Hepatocyte (in vitro differentiated cells): ENCODE data around the gene MACROD2. TPM values are rescaled to one million over a fixed set of nuclear protein-coding genes. Genes with fewer than 3 reads are reported as not detected.

ENCODE experiments used
- DNase-seq: peaks from one replicate; pipeline ENCODE4 v3.0.0-alpha.2; 2016; ENCODE audit warnings: low spot score
- H2AFZ ChIP-seq: fragments of 200-600 bp; sonication (generic); 2 replicates; pipeline ENCODE4 v1.6.0; 2016; ENCODE audit warnings: antibody characterized with exemption, mild to moderate bottlenecking
- H3K27ac ChIP-seq: fragments of 200-600 bp; sonication (generic); 2 replicates; pipeline ENCODE4 v1.5.1; 2016; ENCODE audit warnings: mild to moderate bottlenecking
- H3K27me3 ChIP-seq: fragments of 200-600 bp; sonication (generic); 2 replicates; pipeline ENCODE4 v1.6.1; 2016
- H3K36me3 ChIP-seq: fragments of 200-600 bp; sonication (generic); replicated peaks from 2 replicates; pipeline ENCODE4 v1.5.1; 2016; ENCODE audit warnings: low read depth; ENCODE audit not compliant: insufficient read depth
- H3K4me1 ChIP-seq: fragments of 200-600 bp; sonication (generic); 2 replicates; pipeline ENCODE4 v1.5.1; 2016; ENCODE audit warnings: mild to moderate bottlenecking, moderate library complexity; ENCODE audit not compliant: insufficient read depth
- H3K4me2 ChIP-seq: fragments of 200-600 bp; sonication (generic); 2 replicates; pipeline ENCODE4 v1.6.0; 2016
- H3K4me3 ChIP-seq: fragments of 200-600 bp; sonication (generic); 2 replicates; pipeline ENCODE4 v1.5.1; 2016; ENCODE audit warnings: mild to moderate bottlenecking
- H3K79me2 ChIP-seq: fragments of 200-600 bp; sonication (generic); 2 replicates; pipeline ENCODE4 v1.6.0; 2017; ENCODE audit warnings: mild to moderate bottlenecking
- H3K9me2 ChIP-seq: fragments of 200-600 bp; sonication (generic); replicated peaks from 2 replicates; pipeline ENCODE4 v1.6.0; 2017; ENCODE audit warnings: mild to moderate bottlenecking; ENCODE audit not compliant: insufficient read depth
- H3K9me3 ChIP-seq: fragments of 200-600 bp; sonication (generic); 2 replicates; pipeline ENCODE4 v1.5.1; 2016; ENCODE audit warnings: low read depth, mild to moderate bottlenecking
- H4K20me1 ChIP-seq: fragments of 200-600 bp; sonication (generic); 2 replicates; pipeline ENCODE4 v1.6.0; 2016; ENCODE audit warnings: mild to moderate bottlenecking; ENCODE audit not compliant: insufficient read depth, poor library complexity, severe bottlenecking
- CTCF ChIP-seq: fragments of 200-600 bp; sonication (generic); IDR thresholded peaks from 2 replicates; pipeline ENCODE4 v1.5.1; 2016; ENCODE audit warnings: antibody characterized with exemption, mild to moderate bottlenecking; ENCODE audit not compliant: poor library complexity
- EZH2 ChIP-seq: fragments of 200-600 bp; sonication (generic); IDR thresholded peaks from 2 replicates; pipeline ENCODE4 v1.6.1; 2016; ENCODE audit warnings: antibody characterized with exemption, mild to moderate bottlenecking, borderline replicate concordance
- EZH2phosphoT487 ChIP-seq: fragments of 200-600 bp; sonication (generic); IDR thresholded peaks from one replicate; pipeline ENCODE4 v1.6.1; 2018; ENCODE audit warnings: antibody characterized with exemption, mild to moderate bottlenecking, low read depth, moderate library complexity; ENCODE audit not compliant: unreplicated experiment, severe bottlenecking
- WGBS: methylation state at CpG from one replicate; pipeline ENCODE4 v1.1.6; 2016; ENCODE audit warnings: low lambda C conversion rate; ENCODE audit errors: missing lambda C conversion rate; 5-methylcytosine and 5-hydroxymethylcytosine counted together
- polyA plus RNA-seq: library from polyadenylated mRNA; unstranded; fragments of >200 nt; fragmentation: Nextera tagmentation; extraction: Ambion mirVana; gene quantifications from 2 replicates; pipeline ENCODE4 v1.2.1, GENCODE V29; 2016
- total RNA-seq: library from RNA; depleted of rRNA; stranded (reverse); fragments of >200 nt; gene quantifications from 2 replicates; pipeline ENCODE4 v1.2.3, GENCODE V29; 2014

MACROD2 gene
- total and polyA plus RNA-seq, 2 experiments from 2014 or later = 2.4 to 3.1 TPM

GRCh38 chr20:14826543-14827313 is 831.4 kb downstream of the MACROD2 start:
- no peaks in the 10 kb centered on the region for H3K79me2 ChIP-seq
- H3K9me2 ChIP-seq = no peaks in the 10 kb centered on the region
- H3K27me3 ChIP-seq = no peaks in the 10 kb centered on the region
- no peak overlapping the region for H3K27ac ChIP-seq
- H2AFZ ChIP-seq = no peak overlapping the region
- WGBS = 79% methylated on average over 17 of the region's 17 CpGs
- H4K20me1 ChIP-seq = no peaks in the 10 kb centered on the region
- H3K4me1 ChIP-seq = no peaks in the 10 kb centered on the region
- DNase-seq = no peak
- no peak for TF ChIP-seq EZH2phosphoT487
- TF ChIP-seq EZH2 = no peak
- H3K9me3 ChIP-seq = no peaks in the 10 kb centered on the region
- no peaks in the 10 kb centered on the region for H3K36me3 ChIP-seq
- no peak overlapping the region for H3K4me2 ChIP-seq
- no peak overlapping the region for H3K4me3 ChIP-seq

GRCh38 chr20:14828459-14828858 is 833.1 kb downstream of the MACROD2 start:
- no peaks in the 10 kb centered on the region for H3K79me2 ChIP-seq
- DNase-seq = no peak
- WGBS = 91% methylated on average over 1 of the region's 1 CpG

GRCh38 chr20:14829906-14830305 is 834.6 kb downstream of the MACROD2 start:
- H3K36me3 ChIP-seq = no peaks in the 10 kb centered on the region
- H3K79me2 ChIP-seq = no peaks in the 10 kb centered on the region
- no peak overlapping the region for H3K27ac ChIP-seq
- no peak for DNase-seq
- no peaks in the 10 kb centered on the region for H3K27me3 ChIP-seq
- 97% methylated on average over 1 of the region's 1 CpG for WGBS
- TF ChIP-seq CTCF = no peak
- TF ChIP-seq EZH2 = no peak
- no peak for TF ChIP-seq EZH2phosphoT487
- no peaks in the 10 kb centered on the region for H3K4me1 ChIP-seq
- no peak overlapping the region for H3K4me3 ChIP-seq
- no peaks in the 10 kb centered on the region for H3K9me2 ChIP-seq
- H3K9me3 ChIP-seq = no peaks in the 10 kb centered on the region
- H3K4me2 ChIP-seq = no peak overlapping the region
- H2AFZ ChIP-seq = no peak overlapping the region
- H4K20me1 ChIP-seq = no peaks in the 10 kb centered on the region

More at GRCh38 chr20:14828459-14828858, 833.1 kb downstream of the MACROD2 start:
- Histone ChIP-seq H3K36me3 (no peaks in the 10 kb centered on the region), H2AFZ (no peak overlapping the region), H3K27me3 (no peaks in the 10 kb centered on the region), H3K4me3 (no peak overlapping the region), H3K9me3 (no peaks in the 10 kb centered on the region), H3K4me1 (no peaks in the 10 kb centered on the region), H3K27ac (no peak overlapping the region), H4K20me1 (no peaks in the 10 kb centered on the region), H3K4me2 (no peak overlapping the region), H3K9me2 (no peaks in the 10 kb centered on the region)
- no peak for TF ChIP-seq EZH2
- no peak for TF ChIP-seq EZH2phosphoT487
- no peak for TF ChIP-seq CTCF

- Histone ChIP-seq H3K4me3 (no peak overlapping the region), H3K36me3 (no peaks in the 10 kb centered on the region), H3K79me2 (no peaks in the 10 kb centered on the region), H3K9me3 (no peaks in the 10 kb centered on the region), H2AFZ (no peak overlapping the region), H3K27me3 (no peaks in the 10 kb centered on the region), H4K20me1 (no peaks in the 10 kb centered on the region), H3K4me1 (no peaks in the 10 kb centered on the region), H3K9me2 (no peaks in the 10 kb centered on the region), H3K4me2 (no peak overlapping the region), H3K27ac (no peak overlapping the region)
- TF ChIP-seq CTCF = no peak
- no peak for TF ChIP-seq EZH2
- no peak for TF ChIP-seq EZH2phosphoT487
- DNase-seq = no peak
- WGBS = 57% methylated on average over 2 of the region's 2 CpGs
Observed at GRCh38 chr20:14830466-14830865, 835.1 kb downstream of the MACROD2 start.
